Activated T-cell treated with anti-CD3 and anti-CD28 coated beads for 4 hours (primary cell): ENCODE measurements around the gene DPM1.
"Not testable (repeated sequence)": the region's sequence is repeated elsewhere in the genome, so short reads cannot be mapped to it uniquely, and the experiment has no call there.

ENCODE experiments used
- DNase-seq: peaks from one replicate; pipeline ENCODE4 v3.0.0-alpha.2; 2020

DPM1 gene

DNA sequence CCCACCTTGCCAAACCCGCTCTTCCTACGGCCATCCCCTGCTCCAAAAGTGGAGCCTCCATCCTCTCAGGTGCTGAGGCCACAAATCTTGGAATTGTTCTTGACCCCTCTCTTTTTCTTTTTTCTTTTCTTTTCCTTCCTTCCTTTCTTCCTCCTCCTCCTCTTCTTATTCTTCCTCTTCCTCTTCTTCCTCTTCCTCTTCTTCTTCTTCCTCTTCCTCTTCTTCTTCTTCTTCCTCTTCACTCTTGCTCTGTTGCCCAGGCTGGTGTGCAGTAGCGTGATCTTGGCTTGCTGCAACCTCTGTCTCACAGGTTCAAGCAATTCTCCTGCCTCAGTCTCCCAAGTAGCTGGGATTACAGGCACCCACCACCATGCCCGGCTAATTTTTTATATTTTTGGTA is 20.2 kb upstream of the DPM1 start:
- not testable (repeated sequence) for DNase-seq

DNA sequence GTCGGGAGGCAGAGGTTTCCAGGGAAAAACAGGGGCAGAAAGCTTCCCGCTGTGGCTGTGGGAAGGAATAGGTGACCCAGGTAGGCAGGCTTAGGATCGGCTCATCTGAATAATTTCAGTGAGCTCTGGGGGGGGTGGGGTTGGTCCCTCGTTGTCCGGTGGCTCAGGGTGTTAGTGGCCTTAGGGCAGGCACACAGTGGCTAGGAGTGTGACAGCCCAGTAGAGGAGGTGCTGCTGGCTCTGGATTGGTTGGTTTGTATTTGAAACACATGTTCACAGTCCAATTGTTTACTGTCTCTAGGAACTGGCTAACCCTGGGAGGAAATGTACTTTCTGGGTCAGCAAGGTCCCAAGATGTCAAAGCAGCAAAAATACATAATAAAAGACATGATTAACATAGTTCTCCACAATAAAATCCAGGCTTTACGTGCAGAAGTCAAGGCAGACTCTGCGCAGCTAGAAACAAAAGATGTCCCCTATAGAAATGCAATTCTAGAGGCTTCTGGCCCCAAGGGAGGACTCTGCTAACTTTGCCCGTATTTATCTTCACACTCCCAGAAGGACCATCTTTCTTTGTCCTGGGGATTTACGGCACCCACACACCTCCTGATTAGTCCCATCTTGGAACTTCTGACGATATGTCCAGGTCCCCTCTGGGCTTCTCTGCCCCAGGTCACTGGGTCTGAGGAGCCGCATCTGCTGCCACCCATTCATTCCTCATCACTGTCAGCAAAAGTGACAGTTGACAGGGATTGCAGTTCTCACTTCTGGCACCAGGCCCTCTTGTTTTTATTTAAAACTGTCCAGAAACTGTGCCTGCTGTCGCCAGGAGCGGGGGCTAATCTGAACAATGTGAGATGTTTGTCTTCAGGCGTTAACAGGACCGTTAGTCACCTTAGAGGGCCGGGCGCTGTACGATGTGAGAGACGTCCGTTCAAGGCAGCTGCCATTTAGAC is 19.0 kb upstream of the DPM1 start:
- no peak for DNase-seq

DNA sequence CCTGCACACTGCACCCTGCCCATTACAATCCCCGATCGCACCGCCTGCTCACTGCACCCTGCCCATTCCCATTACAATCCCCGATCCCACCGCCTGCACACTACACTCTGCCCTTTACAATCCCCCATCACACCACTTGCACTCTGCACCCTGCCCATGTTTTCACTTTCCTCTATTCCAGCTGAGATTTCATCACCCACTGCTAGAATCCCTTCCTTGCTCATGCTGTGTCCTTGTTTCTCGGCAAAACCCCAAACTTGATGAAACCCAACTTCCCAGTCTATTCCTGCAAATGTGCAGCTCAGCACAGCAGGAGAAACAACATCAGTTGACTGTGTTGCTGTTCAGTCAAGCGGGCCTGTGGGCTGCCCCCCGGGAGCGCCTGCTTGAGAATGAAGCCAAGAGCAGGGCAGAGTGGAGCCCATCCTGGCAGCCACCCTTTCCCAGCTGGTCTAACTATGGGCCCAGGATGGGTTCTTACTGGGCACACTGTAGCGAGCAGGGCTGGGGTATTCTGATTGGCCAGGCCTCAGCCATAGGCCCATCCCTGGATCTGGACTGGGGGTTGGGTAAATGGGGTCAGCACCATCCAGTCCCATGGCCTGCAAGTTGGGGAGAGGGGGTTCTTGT is 17.5 kb upstream of the DPM1 start:
- DNase-seq: no peak

DNA sequence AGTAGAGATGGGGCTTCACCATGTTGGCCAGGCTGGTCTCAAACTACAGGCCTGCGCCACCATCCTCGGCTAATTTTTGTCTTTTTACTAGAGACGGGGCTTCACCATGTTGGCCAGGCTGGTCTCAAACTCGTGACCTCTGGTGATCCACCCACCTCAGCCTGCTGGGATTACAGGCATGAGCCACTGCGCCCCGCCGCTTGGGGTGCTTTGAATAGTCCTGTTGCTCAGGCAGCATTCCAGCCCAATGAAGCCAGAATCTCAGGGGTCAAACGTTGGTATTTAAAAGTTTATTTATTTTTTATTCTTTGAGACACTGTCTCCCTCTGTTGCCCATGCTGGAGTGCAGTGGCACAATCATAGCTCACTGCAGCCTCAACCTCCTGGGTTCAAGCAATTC is 11.6 kb upstream of the DPM1 start:
- DNase-seq: no peak

DNA sequence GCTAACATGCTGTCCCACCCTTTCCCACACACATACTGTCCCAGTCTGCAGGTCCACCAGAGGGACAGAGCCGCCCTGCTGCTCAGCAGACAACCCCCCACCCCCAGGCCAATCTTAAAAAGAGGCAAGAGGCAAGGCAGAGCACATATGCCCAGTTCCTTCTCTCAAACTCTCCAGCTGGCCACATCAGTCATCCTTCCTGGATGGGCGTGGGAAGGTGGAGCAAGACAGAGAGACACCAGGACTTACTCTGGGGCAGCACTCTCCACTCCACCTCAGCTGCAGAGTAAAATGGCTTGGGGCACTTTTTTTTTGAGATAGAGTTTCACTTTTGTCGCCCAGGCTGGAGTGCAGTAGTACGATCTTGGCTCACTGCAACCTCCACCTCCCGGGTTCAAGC is 11.1 kb upstream of the DPM1 start:
- no peak for DNase-seq

DNA sequence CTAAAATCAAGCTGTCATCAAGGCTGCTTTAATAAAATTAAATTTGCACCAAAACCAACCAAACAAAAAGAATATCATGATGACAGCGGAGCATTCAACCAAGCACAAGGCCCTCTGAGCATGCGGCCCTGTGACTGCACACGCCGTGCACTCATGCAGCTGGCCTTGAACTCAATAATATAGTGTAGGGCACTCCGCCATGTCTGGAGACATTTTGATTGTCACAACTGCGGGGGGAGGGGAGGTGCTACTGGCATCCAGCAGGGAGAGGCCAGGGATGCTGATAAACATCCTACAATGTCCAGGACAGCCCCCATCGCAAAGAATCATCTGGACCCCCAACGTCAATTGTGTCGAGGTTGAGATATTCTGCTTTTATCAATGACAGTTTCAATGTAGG is 10.0 kb upstream of the DPM1 start:
- no peak for DNase-seq

DNA sequence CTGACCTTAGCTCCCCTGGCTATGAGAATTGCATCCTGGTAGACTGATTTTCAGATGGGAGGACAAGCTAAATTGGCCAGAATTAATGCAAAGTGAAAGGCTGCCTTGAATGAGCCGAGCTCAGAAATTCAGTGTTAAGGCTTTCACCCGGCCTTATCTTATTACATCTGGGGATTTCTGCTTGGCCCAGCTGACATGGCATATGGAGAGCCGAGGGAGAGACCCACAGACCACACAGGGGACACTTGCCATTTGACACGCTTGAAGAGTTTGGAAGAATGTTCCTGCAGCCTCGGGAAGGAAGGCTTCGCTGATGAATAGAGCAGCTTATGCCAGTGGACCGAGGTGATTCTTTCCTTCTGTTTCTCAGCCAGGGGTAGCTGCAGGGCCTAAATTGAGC is 9.3 kb upstream of the DPM1 start:
- DNase-seq: no peak

DNA sequence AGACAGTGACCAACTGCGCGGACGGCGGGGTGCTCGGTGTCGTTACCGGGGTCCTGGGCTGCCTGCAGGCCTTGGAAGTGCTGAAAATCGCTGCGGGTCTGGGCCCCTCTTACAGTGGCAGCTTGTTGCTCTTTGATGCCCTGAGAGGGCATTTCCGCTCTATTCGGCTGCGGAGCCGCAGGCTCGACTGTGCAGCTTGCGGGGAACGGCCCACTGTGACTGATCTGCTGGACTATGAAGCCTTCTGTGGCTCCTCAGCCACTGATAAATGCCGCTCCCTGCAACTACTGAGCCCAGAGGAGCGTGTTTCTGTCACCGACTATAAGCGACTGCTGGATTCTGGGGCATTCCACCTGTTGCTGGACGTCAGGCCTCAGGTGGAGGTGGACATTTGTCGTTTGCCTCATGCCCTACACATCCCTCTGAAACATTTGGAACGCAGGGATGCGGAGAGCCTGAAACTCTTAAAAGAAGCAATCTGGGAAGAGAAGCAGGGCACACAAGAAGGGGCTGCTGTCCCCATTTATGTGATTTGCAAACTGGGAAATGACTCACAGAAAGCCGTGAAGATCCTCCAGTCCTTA is 1.3 kb upstream of the DPM1 start:
- no peak for DNase-seq

DNA sequence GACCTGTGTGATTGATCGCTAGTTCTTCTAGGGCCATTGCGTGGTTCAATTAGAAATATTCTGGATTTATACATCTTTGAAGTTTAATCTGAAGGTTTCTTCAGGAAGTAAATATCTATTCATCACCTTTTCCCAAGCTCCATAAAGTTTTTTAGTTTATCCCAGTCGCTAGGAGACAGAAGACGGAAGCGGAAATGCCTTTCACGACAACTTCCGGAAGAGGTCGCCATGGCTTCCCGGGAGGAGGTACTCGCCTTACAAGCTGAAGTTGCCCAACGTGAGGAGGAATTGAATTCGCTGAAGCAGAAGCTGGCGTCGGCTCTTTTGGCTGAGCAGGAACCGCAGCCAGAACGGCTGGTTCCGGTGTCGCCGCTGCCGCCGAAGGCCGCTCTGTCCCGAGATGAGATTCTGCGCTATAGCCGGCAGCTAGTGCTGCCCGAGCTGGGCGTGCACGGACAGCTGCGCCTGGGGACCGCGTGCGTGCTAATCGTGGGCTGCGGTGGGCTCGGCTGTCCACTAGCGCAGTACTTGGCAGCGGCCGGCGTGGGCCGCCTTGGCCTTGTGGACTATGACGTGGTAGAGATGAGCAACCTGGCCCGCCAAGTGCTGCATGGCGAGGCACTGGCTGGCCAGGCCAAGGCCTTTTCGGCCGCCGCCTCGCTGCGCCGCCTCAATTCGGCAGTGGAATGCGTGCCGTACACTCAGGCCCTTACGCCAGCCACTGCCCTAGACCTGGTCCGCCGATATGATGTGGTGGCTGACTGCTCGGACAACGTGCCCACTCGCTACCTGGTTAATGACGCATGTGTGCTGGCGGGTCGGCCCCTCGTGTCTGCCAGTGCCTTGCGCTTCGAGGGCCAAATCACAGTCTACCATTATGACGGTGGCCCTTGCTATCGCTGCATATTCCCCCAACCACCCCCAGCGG is 547 bp upstream of the DPM1 start, which contains the start of gene MOCS3:
Gene MOCS3, plus strand, starts transcription at position 204 of the 928 bp plus-strand sequence. Its CDS starts 25 bp downstream, at position 229.
- DNase-seq: peak; percentile 67

DNA sequence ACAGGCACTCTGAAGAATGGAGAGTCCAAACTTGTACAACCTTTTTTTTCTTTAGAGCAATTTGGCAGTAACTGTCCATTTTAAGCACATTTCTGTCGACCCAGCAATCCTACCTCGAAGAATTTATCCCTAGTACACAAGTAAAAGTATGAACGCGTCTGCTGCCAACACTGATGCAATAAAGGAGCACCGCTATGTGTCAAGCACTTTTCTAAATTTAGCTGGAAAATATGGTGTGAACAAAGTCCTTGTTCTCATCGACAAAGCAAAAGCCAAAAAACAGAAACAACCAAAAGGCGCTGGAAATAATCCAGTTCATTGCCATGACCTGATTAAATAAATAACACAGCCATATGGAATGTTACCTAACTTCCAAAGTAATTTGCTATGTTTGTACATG is 1.1 kb downstream of the DPM1 start:
- no peak for DNase-seq

DNA sequence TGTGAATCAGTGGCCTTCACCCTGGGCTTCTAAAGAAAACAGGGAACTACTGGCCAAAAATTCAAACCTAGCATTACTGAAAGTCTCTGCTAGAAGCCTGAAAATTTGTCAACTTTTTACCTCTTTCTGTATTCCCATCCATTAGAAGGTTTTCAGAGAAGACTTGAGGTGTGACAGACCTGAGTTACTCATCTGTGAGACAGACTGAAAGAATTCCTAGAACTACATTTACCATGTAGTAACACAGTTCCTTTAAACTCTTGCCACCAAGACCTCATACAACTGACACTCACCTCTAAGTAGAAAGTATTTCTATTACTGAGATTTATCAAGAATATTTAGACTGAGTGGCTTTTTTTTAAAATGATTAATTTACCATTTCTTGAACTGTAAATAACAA is 4.5 kb downstream of the DPM1 start:
- no peak for DNase-seq

DNA sequence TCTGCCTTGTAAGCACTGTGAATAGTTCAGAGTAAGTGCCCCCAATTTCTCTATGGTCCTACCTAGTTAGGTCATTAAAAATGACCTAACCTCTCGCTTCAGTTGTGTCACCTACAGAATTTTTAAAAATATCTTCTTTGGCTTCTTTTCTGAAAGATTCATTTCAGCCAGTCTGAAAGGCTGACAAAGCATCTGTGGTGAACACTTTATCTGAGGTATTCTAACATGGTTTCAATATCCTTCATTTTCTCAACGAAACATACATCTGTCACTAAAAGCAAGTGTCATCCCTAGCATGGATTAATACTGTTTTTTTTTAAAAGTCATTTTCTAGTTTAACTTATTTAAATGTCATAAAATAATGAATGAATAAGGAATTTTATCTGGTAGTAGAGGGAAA is 5.1 kb downstream of the DPM1 start:
- DNase-seq: no peak

DNA sequence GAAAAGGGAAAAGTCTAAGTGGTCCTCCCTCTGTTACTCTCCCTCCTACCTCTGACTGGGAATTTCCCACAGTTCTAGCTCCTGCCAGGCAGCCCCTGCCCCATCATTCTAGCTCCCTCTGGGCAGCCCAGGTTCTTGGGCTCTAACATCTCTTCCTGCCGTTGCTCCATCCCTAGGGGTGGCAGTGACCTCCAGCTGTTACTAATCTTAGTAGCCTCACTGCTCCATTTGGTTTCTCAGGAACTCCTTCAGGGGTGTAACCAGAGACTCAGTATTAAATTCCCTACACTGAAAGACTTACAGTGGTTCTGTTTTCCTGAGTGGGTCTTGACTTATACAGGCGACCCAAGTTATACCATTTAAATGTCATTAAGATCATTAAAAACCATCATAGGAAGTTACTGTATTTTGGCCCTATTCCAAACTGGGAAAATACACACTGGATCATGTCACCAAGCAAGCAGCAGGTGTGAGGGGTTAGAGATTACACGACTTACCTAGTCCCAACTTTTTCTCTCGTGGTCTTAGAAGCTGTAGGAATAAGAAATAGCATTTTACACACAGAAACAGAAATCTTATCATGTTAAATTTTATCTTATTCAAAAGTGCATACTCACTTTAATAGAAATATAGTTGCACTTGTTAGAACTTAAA is 10.1 kb downstream of the DPM1 start:
- no peak for DNase-seq

DNA sequence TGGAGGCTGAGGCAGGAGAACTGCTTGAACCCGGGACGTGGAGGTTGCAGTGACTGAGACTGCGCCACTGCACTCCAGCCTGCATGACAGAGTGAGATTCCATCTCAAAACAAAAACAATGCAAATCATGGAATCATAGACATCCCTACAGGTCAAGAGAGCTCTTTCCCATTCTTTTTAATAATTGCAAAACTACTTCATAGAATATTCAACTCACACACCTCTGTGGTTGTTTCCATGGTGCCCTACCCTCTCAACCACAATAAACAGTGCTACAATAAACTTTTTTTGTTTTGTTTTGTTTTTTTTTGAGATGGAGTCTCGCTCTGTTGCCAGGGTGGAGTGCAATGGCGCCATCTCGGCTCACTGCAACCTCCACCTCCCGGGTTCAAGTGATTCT is 15.3 kb downstream of the DPM1 start:
- DNase-seq: no peak

DNA sequence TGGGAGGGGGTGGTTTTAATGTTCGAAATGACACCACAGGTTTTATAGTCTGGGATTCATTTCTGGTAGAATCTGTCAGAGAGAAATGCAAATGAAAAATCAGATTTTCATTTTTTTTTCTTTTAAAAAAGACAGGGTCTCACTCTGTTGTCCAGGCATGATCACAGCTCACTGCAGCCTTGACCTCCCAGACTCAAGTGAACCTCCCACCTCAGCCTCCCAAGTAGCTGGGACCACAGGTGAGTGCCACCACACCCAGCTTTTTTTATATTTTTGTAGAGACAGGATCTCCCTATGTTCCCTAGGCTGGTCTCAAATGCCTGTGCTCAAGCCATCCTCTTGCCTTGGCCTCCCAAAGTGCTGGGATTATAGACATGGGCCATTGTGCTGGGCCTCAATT is 24.7 kb downstream of the DPM1 start:
- DNase-seq: no peak

DNA sequence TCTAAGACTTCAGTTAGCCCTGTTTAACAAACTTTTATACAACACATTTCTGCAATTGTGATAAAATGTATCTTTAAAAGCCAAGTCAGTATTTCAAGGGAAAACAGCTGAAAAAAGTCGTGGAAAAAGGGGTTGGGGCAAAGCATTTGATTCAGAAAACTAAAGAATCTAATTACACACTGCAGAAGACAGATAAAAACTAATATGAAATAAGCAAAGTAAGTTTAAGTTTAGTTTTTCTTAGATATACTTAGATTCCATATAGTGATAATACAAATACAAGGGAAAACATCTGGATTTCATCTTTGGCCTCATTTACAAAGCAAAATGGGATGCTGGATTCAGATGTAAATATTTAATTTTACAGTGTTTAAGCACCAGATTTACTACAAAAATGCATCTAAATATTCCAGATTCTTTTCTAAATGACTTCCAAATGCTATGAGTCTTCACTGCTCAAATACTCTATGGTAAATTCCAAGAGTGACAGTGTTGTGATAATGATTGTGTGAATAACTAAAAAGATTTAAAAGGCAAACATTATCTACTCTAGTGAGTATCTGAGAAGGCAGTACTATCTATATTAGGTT is 25.5 kb downstream of the DPM1 start:
- no peak for DNase-seq

DNA sequence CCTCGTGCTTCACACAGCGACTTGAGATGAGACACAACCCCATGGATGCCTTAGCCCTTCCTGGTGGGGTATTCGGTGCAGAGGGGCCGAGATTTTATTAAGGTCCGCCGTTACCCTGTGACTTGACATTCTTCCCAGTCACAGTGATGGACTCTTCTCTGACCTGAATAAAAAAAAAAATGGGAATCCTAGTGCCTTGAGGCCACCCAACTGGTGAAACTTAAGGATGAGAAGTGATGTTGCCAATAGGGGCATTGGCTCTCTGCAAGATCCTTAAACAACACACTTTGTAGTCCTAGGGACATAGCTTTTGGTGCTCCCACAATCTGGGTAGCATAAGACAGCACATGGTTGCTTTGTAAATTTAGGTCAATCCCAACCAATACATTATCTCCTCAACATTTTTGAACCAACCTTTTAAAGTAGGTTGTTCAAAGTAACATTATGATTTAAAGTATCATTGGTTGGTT is 26.3 kb downstream of the DPM1 start:
- DNase-seq: no peak

DNA sequence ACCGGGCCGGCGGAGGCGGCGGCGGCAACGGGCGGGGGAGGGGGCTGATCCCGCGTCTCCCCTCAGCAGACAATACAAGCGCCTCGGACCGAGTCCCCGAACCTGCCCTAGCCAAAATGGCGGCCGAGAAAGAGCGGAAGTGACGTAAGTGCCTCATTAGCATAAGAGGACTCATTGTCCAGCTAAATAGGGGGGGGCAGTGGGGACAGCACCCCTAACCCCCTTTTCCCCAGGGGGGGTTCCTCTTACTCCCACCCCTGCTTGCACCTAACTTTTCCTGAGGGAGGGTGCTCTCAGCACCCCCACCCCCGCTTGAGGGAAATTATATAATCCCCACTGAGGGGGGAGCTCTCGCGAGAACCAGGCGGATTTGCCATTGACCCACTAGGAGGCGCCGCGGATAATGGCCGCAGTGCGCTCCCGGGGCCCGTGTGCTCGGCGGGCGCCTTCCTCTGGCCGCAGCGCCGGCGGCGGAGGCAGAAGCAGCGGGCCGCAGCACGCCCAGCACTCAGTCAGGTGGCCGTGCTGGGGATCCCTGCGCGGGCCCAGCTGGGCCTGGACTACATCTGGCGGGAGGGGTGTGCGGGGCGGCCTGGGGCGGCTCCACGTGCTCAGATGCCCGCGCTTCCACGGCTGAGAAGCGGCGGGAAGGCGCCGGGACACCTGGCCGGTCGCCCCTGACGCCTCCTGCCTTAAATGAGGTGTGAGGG is 26.9 kb downstream of the DPM1 start, which contains the start of gene ADNP:
Gene ADNP, minus strand, starts transcription at position 132 of the 710 bp plus-strand sequence. CDS start 27,441 bp downstream, outside the sequence.
- DNase-seq: peak; percentile 77

DNA sequence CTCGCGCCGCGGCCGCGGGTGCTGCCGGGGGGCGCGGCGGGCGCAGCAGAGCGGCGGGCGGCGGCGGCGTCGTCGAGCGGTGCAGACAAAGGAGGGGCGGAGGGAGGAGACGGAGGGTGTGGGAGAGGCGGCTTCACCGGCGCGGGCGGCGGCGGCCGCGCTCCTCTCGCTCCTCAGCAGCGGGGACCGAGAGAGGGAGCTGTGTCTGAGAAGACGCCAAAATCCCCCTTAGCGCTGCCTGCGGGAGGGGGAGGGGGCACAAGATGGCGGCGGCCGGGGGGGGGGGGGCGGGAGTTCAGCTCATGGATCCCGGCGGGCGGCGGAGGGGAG is 27.4 kb downstream of the DPM1 start:
- DNase-seq: no peak

DNA sequence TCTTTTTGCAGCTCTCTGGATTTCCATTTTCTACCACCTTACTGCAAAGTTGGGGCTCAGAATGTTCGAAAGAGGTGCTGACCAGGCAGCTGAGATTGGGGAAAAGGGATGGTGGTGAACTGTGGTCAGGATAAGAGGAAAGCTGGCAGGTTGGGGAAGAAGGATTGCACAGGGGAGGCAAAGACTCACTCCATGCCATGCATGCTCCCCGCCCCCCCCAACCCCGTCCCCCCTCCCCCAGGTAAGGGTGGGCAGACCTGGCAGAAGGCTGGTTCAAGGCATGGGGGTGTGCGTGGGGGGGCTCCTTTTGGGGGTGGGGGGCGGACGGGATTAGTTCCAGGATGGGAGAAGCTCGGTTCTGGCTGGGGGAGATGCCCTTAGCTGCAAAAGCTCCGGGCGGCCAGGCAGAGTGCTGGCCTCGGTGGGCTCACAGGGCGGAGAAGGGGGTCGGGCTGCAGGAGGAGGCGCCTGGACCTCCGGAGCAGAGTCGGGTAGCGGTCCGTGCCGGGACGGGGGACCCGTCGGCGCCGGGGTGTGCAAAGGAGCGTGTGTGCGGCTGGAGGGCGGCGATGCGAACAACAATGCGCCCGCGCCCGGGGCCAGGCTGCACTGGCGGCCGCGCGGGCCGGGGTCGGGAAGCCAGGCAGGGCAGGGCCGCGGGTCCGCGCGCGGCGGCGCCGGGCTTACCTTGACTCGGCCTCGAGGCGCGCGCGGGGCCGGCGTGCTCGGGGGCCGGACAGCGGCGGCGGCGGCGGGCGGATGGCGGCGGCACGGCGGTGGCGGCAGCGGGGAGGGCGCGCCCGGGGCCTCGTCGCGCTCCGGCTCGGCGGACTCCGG is 28.0 kb downstream of the DPM1 start:
- no peak for DNase-seq
